RPMI8226 (cell line): ENCODE results near the gene AHNAK.
"Not testable (repeated sequence)": the region's sequence is repeated elsewhere in the genome, so short reads cannot be mapped to it uniquely, and the experiment has no call there.

Experiments
- DNase-seq: peaks from one replicate; pipeline ENCODE4 v3.0.0-alpha.2; 2015

The AHNAK gene, protein sequence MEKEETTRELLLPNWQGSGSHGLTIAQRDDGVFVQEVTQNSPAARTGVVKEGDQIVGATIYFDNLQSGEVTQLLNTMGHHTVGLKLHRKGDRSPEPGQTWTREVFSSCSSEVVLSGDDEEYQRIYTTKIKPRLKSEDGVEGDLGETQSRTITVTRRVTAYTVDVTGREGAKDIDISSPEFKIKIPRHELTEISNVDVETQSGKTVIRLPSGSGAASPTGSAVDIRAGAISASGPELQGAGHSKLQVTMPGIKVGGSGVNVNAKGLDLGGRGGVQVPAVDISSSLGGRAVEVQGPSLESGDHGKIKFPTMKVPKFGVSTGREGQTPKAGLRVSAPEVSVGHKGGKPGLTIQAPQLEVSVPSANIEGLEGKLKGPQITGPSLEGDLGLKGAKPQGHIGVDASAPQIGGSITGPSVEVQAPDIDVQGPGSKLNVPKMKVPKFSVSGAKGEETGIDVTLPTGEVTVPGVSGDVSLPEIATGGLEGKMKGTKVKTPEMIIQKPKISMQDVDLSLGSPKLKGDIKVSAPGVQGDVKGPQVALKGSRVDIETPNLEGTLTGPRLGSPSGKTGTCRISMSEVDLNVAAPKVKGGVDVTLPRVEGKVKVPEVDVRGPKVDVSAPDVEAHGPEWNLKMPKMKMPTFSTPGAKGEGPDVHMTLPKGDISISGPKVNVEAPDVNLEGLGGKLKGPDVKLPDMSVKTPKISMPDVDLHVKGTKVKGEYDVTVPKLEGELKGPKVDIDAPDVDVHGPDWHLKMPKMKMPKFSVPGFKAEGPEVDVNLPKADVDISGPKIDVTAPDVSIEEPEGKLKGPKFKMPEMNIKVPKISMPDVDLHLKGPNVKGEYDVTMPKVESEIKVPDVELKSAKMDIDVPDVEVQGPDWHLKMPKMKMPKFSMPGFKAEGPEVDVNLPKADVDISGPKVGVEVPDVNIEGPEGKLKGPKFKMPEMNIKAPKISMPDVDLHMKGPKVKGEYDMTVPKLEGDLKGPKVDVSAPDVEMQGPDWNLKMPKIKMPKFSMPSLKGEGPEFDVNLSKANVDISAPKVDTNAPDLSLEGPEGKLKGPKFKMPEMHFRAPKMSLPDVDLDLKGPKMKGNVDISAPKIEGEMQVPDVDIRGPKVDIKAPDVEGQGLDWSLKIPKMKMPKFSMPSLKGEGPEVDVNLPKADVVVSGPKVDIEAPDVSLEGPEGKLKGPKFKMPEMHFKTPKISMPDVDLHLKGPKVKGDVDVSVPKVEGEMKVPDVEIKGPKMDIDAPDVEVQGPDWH (N-terminal part only)

GRCh38 chr11:62546244-62546928, at the start of gene AHNAK:
AHNAK (minus strand) TSS chr11:62546806; CDS start chr11:62536098, 10,708 bp downstream.
- peak; percentile 87 for DNase-seq

DNA sequence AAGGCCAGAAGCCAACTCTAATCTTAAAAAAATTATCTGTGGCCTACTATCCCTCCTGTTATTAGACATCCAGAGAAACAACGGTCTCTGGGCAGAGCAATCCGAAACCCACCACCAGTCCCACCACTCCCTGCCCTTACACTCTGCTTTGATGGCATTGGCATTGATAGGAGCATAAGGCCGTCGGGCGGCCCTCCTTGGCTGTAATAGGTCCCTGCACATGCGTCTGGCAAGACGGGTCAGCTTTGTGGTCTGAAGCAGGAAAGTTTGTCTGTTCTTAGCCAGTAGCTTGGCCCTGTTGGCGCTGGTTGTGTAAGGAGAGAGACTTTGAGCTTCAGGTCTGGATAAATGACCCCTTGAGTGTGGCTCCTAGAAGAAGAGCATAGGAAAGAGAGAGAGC, 48.5 kb upstream of the AHNAK start:
- DNase-seq, result no peak

DNA sequence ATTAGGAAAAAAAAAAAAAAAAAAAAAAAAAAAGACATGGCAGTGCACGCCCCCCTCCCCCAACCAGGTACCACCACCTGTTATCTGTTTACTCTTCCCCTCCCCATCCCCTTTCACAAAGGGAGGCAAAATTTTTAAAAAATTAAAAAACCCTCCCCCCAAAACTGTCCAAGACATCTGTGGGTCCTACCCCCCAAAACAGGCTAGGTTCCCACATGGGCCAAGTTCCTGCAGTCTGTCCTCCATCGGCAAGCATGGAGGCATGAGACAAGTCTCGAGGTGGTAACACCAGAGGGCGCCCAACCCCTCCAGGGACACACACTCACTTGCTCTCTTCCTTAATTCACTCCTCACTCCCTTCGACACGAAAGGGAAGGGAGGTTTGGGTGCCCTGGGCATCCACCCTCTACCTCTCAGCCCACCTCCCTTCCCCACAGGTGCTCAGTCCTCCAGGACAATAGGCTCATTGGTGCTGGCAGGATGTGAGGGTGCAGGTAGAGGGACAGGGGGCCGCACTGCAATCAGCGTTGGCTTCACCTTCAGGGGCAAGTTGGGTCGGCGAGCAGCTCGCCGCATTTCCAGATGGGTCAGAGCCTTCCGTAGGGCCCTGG, 46.9 kb upstream of the AHNAK start:
- DNase-seq, result peak; percentile 89

- no peak for DNase-seq
These were observed 46.4 kb upstream of the AHNAK start for GRCh38 chr11:62592989-62593421.

DNA sequence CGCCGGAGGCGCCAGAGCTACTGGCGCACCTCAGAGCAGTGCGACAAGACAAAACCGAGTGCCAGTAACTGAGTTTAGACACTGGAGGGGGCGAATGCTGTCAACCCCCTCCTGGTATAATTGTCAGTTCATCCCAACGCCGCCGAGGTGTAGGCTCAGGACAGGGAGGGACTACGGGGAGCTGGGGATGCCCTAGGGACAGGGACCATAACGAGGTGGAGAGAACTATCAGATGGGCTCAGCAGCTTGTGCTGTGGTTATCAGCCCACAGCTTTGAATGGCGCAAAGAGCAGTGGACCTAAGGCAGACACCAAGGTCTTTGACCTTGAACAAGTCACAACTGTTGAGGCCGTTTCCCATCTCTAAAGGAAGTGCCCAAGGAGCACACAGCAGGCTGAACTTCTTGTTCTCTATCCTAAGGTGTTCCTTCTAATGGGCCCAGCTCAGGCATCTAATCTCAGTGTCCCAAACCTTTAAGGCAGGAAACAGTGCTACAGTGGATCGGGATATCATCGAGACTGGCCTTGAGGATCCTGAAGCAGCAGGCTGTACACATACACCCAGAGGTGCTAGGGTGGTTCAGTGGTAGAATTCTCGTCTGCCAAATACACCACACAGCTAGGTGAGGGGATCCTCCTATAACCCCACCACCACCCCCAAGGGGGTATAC, 45.7 kb upstream of the AHNAK start:
- DNase-seq, result no peak

DNA sequence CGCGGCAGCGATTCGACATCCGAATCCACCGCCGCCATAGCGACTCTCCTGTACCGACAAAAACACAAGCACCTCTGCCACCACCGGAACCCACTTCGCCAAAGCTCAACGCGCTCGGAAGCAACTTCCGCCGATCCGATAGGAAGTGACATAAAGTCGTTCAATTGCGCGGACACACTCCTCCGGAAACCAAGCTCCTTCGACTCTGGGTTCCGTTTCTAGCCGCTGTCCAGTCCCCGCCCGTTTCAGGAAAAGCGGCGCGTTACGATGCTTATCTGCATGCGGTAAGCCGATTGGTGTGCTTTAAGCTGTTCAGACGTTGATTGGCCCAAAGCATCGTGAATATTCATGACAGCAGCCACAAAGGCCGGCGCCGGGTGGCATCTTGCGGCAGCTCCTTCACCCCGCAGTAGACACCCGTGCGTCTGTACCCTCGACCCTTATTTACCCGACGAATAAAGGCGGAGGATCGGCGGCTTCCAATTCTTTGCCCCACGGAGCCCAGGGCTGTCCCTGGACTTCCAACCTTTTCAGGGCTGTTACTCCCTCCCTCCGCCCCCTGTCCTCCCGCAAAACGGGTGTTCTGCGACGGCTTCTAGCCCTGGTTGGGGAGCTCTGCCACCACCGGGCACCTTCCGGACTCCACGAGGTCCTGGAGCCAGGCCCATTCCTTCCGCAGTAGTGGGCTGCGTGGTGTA, 45.0 kb upstream of the AHNAK start, which contains the start of gene TUT1:
TUT1 (minus strand) TSS at position 76 of the 698 bp plus-strand sequence; CDS start at position 38, 38 bp downstream.
- DNase-seq, result peak; percentile 100

DNA sequence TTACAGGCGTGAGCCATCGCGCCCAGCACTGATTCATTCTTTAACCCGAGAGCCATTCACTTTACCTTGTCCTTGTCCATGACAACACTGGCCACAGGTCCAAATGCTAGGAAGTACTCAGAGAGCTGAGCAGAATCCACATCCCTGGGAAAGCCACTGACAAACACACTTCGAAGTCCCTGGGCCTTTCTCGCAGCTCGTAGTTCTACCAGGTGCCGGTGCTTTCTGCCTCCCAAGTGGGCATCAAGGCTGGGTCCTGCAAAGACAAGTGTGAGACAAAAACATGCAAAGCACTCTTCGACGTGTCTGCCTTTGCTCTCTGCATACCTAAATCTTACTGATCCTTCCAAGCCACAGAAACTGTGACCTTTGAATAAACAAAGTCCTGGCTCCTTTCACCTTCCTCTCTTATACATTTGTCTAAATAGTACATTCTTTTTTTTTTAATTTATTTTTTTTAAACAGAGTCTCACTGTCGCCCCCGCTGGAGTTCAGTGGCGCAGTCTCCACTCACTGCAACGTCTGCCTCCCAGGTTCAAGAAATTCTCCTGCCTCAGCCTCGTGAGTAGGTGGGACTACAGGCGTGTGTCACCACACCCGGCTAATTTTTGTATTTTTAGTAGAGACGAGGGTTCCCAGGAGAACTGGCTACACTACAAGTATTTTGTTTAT, 42.5 kb upstream of the AHNAK start:
- peak; percentile 42 for DNase-seq

- not testable (repeated sequence) for DNase-seq
These were observed 38.8 kb upstream of the AHNAK start for GRCh38 chr11:62585356-62585755.

DNA sequence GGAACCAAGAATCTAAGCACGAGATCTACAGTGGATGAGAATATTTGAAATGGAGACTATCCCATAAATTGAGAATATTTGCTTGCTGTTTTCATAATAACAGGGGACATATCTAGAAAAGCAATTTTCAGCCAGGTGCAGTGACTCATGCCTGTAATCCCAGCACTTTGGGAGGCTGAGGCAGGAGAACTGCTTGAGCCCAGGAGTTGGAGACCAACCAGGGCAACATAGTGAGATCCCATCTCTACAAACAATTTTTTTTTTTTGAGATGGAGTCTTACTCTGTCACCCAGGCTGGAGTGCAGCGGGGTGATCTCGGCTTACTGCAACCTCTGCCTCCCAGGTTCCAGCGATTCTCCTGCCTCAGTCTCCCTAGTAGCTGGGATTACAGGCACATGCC, 35.1 kb upstream of the AHNAK start:
- not testable (repeated sequence) for DNase-seq

DNA sequence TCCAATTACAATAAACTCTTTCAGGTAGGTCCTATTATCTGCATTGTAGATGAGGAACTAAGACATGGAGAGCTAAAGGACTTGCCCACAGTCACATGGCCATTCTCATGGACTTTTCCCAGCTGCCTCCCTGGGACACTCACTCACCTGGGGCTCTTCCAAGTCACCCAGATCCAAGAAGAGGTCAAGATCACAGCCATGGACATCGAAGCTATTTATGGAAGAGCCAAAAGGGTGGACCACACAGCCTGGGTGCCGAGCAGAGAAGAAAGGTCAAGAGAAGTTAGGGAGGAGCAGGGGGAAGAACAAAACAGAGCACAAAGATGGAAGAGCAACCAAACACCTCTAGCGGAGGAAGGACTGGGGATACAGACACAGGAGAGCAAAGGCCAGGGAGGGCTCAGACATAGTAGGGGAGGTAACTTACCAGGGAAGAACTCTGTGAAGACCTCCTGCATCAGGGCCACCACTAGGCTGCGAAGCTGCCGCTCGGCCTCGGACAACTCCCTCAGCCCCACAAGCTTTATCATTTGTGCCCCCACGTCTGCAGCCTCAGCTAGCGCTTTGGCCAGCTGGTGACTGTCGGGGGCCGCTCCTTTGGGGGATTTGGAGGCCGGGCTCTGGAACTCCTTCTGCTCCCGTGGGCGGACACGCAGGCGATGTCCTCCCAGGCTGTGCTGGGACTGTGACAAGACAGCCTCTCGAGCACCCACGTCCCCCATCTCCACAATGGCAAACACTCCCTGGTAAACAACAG, 34.5 kb upstream of the AHNAK start:
- DNase-seq, result no peak

DNA sequence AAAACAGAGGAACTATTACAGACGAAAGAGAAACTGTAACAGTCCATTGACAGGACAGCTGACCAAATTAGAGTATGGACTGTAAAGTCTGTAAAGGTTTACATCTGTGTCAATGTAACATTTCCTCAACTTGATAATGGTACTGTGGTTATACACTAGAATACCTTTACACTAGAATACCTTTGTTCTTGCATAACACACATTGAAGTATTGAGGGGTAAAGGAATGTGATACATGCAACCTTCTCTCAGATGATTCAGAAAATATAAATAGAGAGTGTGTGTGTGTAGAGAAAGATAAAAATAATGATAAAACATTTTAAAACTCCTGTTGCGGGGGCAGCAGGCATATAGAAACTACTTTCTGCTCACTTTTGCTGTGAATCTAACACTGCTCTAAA, 32.6 kb upstream of the AHNAK start:
- DNase-seq, result no peak

- no peak for DNase-seq
These were observed 31.9 kb upstream of the AHNAK start for GRCh38 chr11:62578541-62578940.

DNA sequence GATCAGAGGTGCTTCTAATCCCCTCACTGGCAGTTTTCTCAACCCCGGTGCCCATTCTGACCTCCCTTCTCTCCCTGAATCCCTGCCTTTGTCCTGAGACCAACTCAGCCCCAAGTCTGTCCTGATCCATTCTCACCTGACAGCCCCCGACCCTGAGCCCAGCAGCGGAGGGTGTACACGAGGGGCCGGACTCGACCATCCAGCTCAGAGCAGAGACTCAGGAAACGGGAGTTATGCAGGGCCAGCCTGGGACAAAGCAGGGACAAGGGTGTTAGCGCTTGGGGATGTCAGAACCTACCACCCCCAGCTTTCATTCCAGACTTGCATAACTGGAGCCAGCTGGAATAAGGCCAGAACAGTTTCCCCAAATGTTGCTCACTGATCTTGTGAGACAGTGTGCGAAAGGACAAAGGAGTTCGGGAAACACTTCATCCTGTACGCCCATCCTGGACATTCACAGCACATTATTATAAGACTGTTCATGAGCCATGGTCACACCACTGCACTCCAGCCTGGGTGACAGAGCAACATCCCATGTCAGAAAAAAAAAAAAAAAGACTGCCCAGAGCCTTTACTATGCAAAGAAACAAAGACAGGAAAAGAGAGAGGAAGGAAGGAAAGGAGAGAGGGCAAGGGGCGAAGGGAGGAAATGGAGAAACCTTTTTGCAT, 30.6 kb upstream of the AHNAK start:
- DNase-seq, result no peak

DNA sequence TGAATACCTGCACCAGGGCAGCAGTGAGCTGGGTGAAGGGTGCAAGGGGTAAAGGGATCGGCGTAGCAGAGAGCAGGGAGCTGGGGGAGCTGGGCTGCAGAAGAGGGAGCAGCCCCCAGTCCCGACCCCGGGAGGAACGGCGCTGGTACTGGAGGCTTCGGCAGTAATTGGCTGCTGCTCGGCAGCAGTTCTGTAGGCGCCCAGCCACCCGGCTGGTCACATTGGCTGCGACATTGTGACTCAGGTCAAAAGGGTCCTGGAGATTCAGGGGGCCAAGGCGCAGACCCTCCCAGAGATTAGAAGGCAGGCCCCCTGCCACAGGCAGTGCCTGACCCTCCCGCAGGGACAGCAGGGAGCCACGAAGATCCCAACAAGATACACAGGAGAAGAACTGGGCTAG, 29.2 kb upstream of the AHNAK start:
- DNase-seq, result no peak

- DNase-seq, result no peak
These were observed 28.6 kb upstream of the AHNAK start for GRCh38 chr11:62575156-62575555.

- DNase-seq, result peak; percentile 47
These were observed 27.9 kb upstream of the AHNAK start for GRCh38 chr11:62574363-62575071.

- DNase-seq, result peak; percentile 100
These were observed 27.2 kb upstream of the AHNAK start, which contains the start of gene EEF1G for GRCh38 chr11:62573592-62574362. EEF1G (minus strand) TSS chr11:62573891; CDS start chr11:62573842, 49 bp downstream.
